Erythroblast (primary cell): ENCODE data around the gene WDR20.

ENCODE experiments used
- GATA1 ChIP-seq: IDR thresholded peaks from 2 replicates; pipeline ENCODE4 v1.6.1; 2011; ENCODE audit warnings: low read depth, mild to moderate bottlenecking, control low read depth, low read length, moderate library complexity
- POLR2A ChIP-seq: IDR thresholded peaks from 2 replicates; pipeline ENCODE4 v1.6.1; 2011; ENCODE audit warnings: mild to moderate bottlenecking, low read length

- TF ChIP-seq POLR2A: no peak
- TF ChIP-seq GATA1: no peak
Observed at GRCh38 chr14:102164965-102165364, 25.3 kb downstream of the WDR20 start.
